DOHH2 (cell line): Measurements from ENCODE around the gene FSTL4.

ENCODE experiments used
- H3F3A ChIP-seq: fragments of 200-600 bp; sonication (generic), shearing (Covaris generic); 2 replicates; pipeline ENCODE4 v1.6.0; 2016; ENCODE audit warnings: antibody characterized with exemption, mild to moderate bottlenecking; ENCODE audit not compliant: control insufficient read depth, insufficient read depth
- H3K27ac ChIP-seq: fragments of 200-600 bp; sonication (generic); 2 replicates; pipeline ENCODE4 v1.5.1; 2014; ENCODE audit warnings: low read depth, mild to moderate bottlenecking, low read length, moderate library complexity
- H3K27me3 ChIP-seq: fragments of 200-600 bp; sonication (generic); 2 replicates; pipeline ENCODE4 v1.6.1; 2014; ENCODE audit warnings: mild to moderate bottlenecking, low read length, mixed read lengths; ENCODE audit not compliant: control insufficient read depth
- H3K36me3 ChIP-seq: fragments of 200-600 bp; sonication (generic); 2 replicates; pipeline ENCODE4 v1.6.1; 2014; ENCODE audit warnings: mild to moderate bottlenecking, low read length, moderate library complexity, mixed read lengths; ENCODE audit not compliant: control insufficient read depth
- H3K4me1 ChIP-seq: fragments of 200-600 bp; sonication (generic); 2 replicates; pipeline ENCODE4 v1.6.1; 2014; ENCODE audit warnings: mild to moderate bottlenecking, low read length, mixed read lengths; ENCODE audit not compliant: control insufficient read depth
- H3K4me2 ChIP-seq: fragments of 200-600 bp; sonication (generic); 2 replicates; pipeline ENCODE4 v1.6.0; 2014; ENCODE audit warnings: mild to moderate bottlenecking, low read length, moderate library complexity
- H3K4me3 ChIP-seq: fragments of 200-600 bp; sonication (generic); 2 replicates; pipeline ENCODE4 v1.5.1; 2014; ENCODE audit warnings: mild to moderate bottlenecking, low read length, mixed read lengths
- H3K79me2 ChIP-seq: fragments of 200-600 bp; sonication (generic); 2 replicates; pipeline ENCODE4 v1.6.1; 2014; ENCODE audit warnings: mild to moderate bottlenecking, low read length, mixed read lengths; ENCODE audit not compliant: control insufficient read depth
- H3K9me2 ChIP-seq: fragments of 200-600 bp; sonication (generic); replicated peaks from 2 replicates; pipeline ENCODE4 v1.6.1; 2014; ENCODE audit warnings: mild to moderate bottlenecking, low read length, mixed read lengths; ENCODE audit not compliant: control insufficient read depth
- H3K9me3 ChIP-seq: fragments of 200-600 bp; sonication (generic); 2 replicates; pipeline ENCODE4 v1.6.1; 2014; ENCODE audit warnings: antibody characterized with exemption, low read length, mixed read lengths; ENCODE audit not compliant: control insufficient read depth, insufficient read depth
- H4K20me1 ChIP-seq: fragments of 200-600 bp; sonication (generic); 2 replicates; pipeline ENCODE4 v1.6.0; 2014; ENCODE audit warnings: low read depth, mild to moderate bottlenecking, antibody characterized with exemption, low read length, moderate library complexity; ENCODE audit not compliant: control insufficient read depth, insufficient read depth
- CTCF ChIP-seq: fragments of 200-600 bp; sonication (generic); IDR thresholded peaks from one replicate; pipeline ENCODE4 v1.5.1; 2014; ENCODE audit warnings: antibody characterized with exemption, mild to moderate bottlenecking, low read depth, low read length; ENCODE audit not compliant: poor library complexity, severe bottlenecking
- EZH2phosphoT487 ChIP-seq: fragments of 200-600 bp; sonication (generic); IDR thresholded peaks from 2 replicates; pipeline ENCODE4 v1.6.1; 2017; ENCODE audit warnings: borderline replicate concordance, mild to moderate bottlenecking, antibody characterized with exemption, low read length, moderate library complexity, mixed read lengths

FSTL4 gene

GRCh38 chr5:133483406-133484090 lies 128.8 kb downstream of the FSTL4 start:
- Histone ChIP-seq H3K36me3 (no peaks in the 10 kb centered on the region), H4K20me1 (no peaks in the 10 kb centered on the region), H3K9me2 (no peaks in the 10 kb centered on the region), H3K27me3 (peaks cover 6% of the 10 kb centered on the region; the same call in 1 of the 2 replicates), H3K4me1 (no peaks in the 10 kb centered on the region), H3K4me3 (no peak overlapping the region), H3K27ac (no peak overlapping the region), H3K9me3 (no peaks in the 10 kb centered on the region), H3F3A (no peaks in the 10 kb centered on the region), H3K79me2 (no peaks in the 10 kb centered on the region), H3K4me2 (no peak overlapping the region)
- TF ChIP-seq EZH2phosphoT487 (no peak), CTCF (no peak)

DNA sequence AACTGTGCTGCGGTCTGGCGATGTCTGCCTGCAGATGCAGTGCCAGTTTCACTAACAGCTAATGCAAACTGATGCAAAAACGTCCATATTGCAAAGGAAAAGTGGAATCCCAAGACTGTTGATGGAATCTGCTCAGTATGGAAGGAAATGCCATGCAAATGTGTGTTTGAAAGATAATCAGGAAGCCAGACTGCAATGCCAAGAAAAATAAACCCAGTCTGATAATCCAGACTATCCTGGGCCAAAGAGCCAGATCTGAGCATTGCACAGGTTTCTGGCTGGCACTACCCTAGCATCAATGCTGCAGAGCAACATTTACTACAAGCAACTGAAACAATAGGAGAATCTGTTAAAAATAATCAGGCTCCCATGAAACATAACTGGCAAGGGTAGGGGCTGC lies 130.3 kb downstream of the FSTL4 start:
- Histone ChIP-seq H3K27ac (no peak overlapping the region), H3K4me3 (no peak overlapping the region), H3K9me3 (no peaks in the 10 kb centered on the region), H3K4me1 (no peaks in the 10 kb centered on the region), H3K27me3 (peaks cover 6% of the 10 kb centered on the region; the same call in 1 of the 2 replicates), H3K36me3 (no peaks in the 10 kb centered on the region), H3K9me2 (no peaks in the 10 kb centered on the region), H3F3A (no peaks in the 10 kb centered on the region), H3K4me2 (no peak overlapping the region), H3K79me2 (no peaks in the 10 kb centered on the region), H4K20me1 (no peaks in the 10 kb centered on the region)
- TF ChIP-seq CTCF (no peak), EZH2phosphoT487 (no peak)

DNA sequence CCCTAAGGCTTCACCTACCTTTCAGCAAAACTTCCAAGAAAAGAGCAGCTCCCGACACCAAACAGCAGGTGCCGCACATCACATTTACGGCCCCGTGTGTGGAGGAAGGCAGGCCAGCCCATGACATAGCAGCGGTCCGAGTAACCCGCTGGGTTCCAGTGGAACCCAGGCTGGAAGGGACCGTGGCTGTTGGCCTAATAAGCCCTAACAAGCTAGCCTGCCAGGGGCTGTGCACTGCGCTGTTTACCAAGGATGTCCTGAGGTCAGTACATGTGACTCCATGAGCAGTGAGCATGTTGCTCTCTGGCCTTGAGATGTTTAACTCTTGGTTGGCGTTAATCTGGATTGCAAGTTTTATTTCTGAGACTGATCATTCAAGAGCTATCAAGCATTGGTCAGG lies 131.5 kb downstream of the FSTL4 start:
- no peaks in the 10 kb centered on the region for H3K4me1 ChIP-seq
- no peak overlapping the region for H3K4me3 ChIP-seq
- H3K36me3 ChIP-seq: no peaks in the 10 kb centered on the region
- H3K9me3 ChIP-seq: no peaks in the 10 kb centered on the region
- no peaks in the 10 kb centered on the region for H3F3A ChIP-seq
- no peaks in the 10 kb centered on the region for H3K9me2 ChIP-seq
- H3K27me3 ChIP-seq: peaks cover 12% of the 10 kb centered on the region
- no peak overlapping the region for H3K4me2 ChIP-seq
- H4K20me1 ChIP-seq: no peaks in the 10 kb centered on the region
- H3K27ac ChIP-seq: no peak overlapping the region
- H3K79me2 ChIP-seq: no peaks in the 10 kb centered on the region
- TF ChIP-seq CTCF: no peak
- no peak for TF ChIP-seq EZH2phosphoT487
